HG03066 (cell line): ENCODE measurements around the gene RELL1.

Experiments used
- ATAC-seq: cut with Tn5 transposase; IDR thresholded peaks from one replicate; pipeline ENCODE4 v1.9.1; 2021; ENCODE audit warnings: low read depth; ENCODE audit not compliant: unreplicated experiment

RELL1 gene

GRCh38 chr4:37604461-37604860 lies 81.7 kb downstream of the RELL1 start:
- ATAC-seq = no peak

- no peak for ATAC-seq
These were observed 82.5 kb downstream of the RELL1 start for GRCh38 chr4:37603711-37604110.

- ATAC-seq = peak; percentile 82
These were observed 83.1 kb downstream of the RELL1 start for GRCh38 chr4:37603070-37603468.

GRCh38 chr4:37602454-37603069 lies 83.6 kb downstream of the RELL1 start:
- ATAC-seq = no peak

- ATAC-seq = no peak
These were observed 84.6 kb downstream of the RELL1 start for GRCh38 chr4:37601531-37601930.

- no peak for ATAC-seq
These were observed 86.9 kb downstream of the RELL1 start for GRCh38 chr4:37599092-37599790.

GRCh38 chr4:37597034-37597433 lies 89.1 kb downstream of the RELL1 start:
- ATAC-seq = no peak

GRCh38 chr4:37595875-37596680 lies 90.1 kb downstream of the RELL1 start:
- ATAC-seq = no peak

GRCh38 chr4:37594099-37594498 lies 92.1 kb downstream of the RELL1 start:
- no peak for ATAC-seq

- ATAC-seq = no peak
These were observed 94.8 kb downstream of the RELL1 start for GRCh38 chr4:37591349-37591748.

- no peak for ATAC-seq
These were observed 96.2 kb downstream of the RELL1 start for GRCh38 chr4:37590016-37590415.

- no peak for ATAC-seq
These were observed 98.0 kb downstream of the RELL1 start for GRCh38 chr4:37588150-37588549.

- ATAC-seq = no peak
These were observed 100.0 kb downstream of the RELL1 start for GRCh38 chr4:37586194-37586593.

- no peak for ATAC-seq
These were observed 101.6 kb downstream of the RELL1 start for GRCh38 chr4:37584493-37585060.

- ATAC-seq = no peak
These were observed 102.1 kb downstream of the RELL1 start for GRCh38 chr4:37584071-37584470.

GRCh38 chr4:37573566-37573965 lies 112.6 kb downstream of the RELL1 start:
- no peak for ATAC-seq

GRCh38 chr4:37568489-37568888 lies 117.7 kb downstream of the RELL1 start:
- ATAC-seq = no peak

GRCh38 chr4:37567836-37568235 lies 118.3 kb downstream of the RELL1 start:
- ATAC-seq = no peak

GRCh38 chr4:37562592-37562991 lies 123.6 kb downstream of the RELL1 start:
- ATAC-seq = no peak

- ATAC-seq = peak; percentile 88
These were observed 124.4 kb downstream of the RELL1 start for GRCh38 chr4:37561803-37562207.

- ATAC-seq = no peak
These were observed 124.9 kb downstream of the RELL1 start for GRCh38 chr4:37561196-37561802.
